Glomerular visceral epithelial cell (primary cell): Measurements from ENCODE around the gene KLK11.

Experiments
- DNase-seq: peaks from one replicate; pipeline ENCODE4 v3.0.0-alpha.2; 2016; ENCODE audit errors: extremely low spot score

KLK11 gene

GRCh38 chr19:51027873-51028272 is 1.5 kb upstream of the KLK11 start:
- no peak for DNase-seq

GRCh38 chr19:51027126-51027806 is 850 bp upstream of the KLK11 start:
- no peak for DNase-seq

- DNase-seq: no peak
Measured at GRCh38 chr19:51025809-51026553, 435 bp downstream of the KLK11 start.

- no peak for DNase-seq
Measured at GRCh38 chr19:51025401-51025800, 1.0 kb downstream of the KLK11 start.

GRCh38 chr19:51024924-51025323 is 1.5 kb downstream of the KLK11 start:
- DNase-seq: no peak

GRCh38 chr19:51023946-51024345 is 2.5 kb downstream of the KLK11 start:
- DNase-seq: no peak

- no peak for DNase-seq
Measured at GRCh38 chr19:51022526-51022925, 3.9 kb downstream of the KLK11 start.

GRCh38 chr19:51020988-51021651 is 5.3 kb downstream of the KLK11 start:
- peak; percentile 32 for DNase-seq

- no peak for DNase-seq
Measured at GRCh38 chr19:51019544-51019925, 6.9 kb downstream of the KLK11 start, which contains the start of gene KLK10. TSS of gene KLK10 (minus strand) at chr19:51019709. CDS start at chr19:51019130, 579 bp downstream.

GRCh38 chr19:51018745-51019543 is 7.5 kb downstream of the KLK11 start:
- DNase-seq: no peak

GRCh38 chr19:51016798-51017683 is 9.4 kb downstream of the KLK11 start:
- DNase-seq: peak; percentile 56

GRCh38 chr19:51015691-51016267 is 10.6 kb downstream of the KLK11 start:
- DNase-seq: no peak

GRCh38 chr19:51014242-51014641 is 12.2 kb downstream of the KLK11 start:
- DNase-seq: no peak

- DNase-seq: no peak
Measured at GRCh38 chr19:51012661-51013190, 13.7 kb downstream of the KLK11 start.

- no peak for DNase-seq
Measured at GRCh38 chr19:51010066-51010795, 16.2 kb downstream of the KLK11 start.

- DNase-seq: no peak
Measured at GRCh38 chr19:51009061-51009891, 17.1 kb downstream of the KLK11 start.

- no peak for DNase-seq
Measured at GRCh38 chr19:51007488-51007887, 18.9 kb downstream of the KLK11 start.

- no peak for DNase-seq
Measured at GRCh38 chr19:51006406-51006805, 20.0 kb downstream of the KLK11 start.

GRCh38 chr19:51005248-51005647 is 21.2 kb downstream of the KLK11 start:
- DNase-seq: no peak
